DOHH2 (cell line): ENCODE measurements around the gene QRICH2.
"Not testable (repeated sequence)": the region's sequence is repeated elsewhere in the genome, so short reads cannot be mapped to it uniquely, and the experiment has no call there.

Experiments used
- H3F3A ChIP-seq: fragments of 200-600 bp; sonication (generic), shearing (Covaris generic); 2 replicates; pipeline ENCODE4 v1.6.0; 2016; ENCODE audit warnings: antibody characterized with exemption, mild to moderate bottlenecking; ENCODE audit not compliant: control insufficient read depth, insufficient read depth
- H3K27ac ChIP-seq: fragments of 200-600 bp; sonication (generic); 2 replicates; pipeline ENCODE4 v1.5.1; 2014; ENCODE audit warnings: low read depth, mild to moderate bottlenecking, low read length, moderate library complexity
- H3K27me3 ChIP-seq: fragments of 200-600 bp; sonication (generic); 2 replicates; pipeline ENCODE4 v1.6.1; 2014; ENCODE audit warnings: mild to moderate bottlenecking, low read length, mixed read lengths; ENCODE audit not compliant: control insufficient read depth
- H3K36me3 ChIP-seq: fragments of 200-600 bp; sonication (generic); 2 replicates; pipeline ENCODE4 v1.6.1; 2014; ENCODE audit warnings: mild to moderate bottlenecking, low read length, moderate library complexity, mixed read lengths; ENCODE audit not compliant: control insufficient read depth
- H3K4me1 ChIP-seq: fragments of 200-600 bp; sonication (generic); 2 replicates; pipeline ENCODE4 v1.6.1; 2014; ENCODE audit warnings: mild to moderate bottlenecking, low read length, mixed read lengths; ENCODE audit not compliant: control insufficient read depth
- H3K4me2 ChIP-seq: fragments of 200-600 bp; sonication (generic); 2 replicates; pipeline ENCODE4 v1.6.0; 2014; ENCODE audit warnings: mild to moderate bottlenecking, low read length, moderate library complexity
- H3K4me3 ChIP-seq: fragments of 200-600 bp; sonication (generic); 2 replicates; pipeline ENCODE4 v1.5.1; 2014; ENCODE audit warnings: mild to moderate bottlenecking, low read length, mixed read lengths
- H3K79me2 ChIP-seq: fragments of 200-600 bp; sonication (generic); 2 replicates; pipeline ENCODE4 v1.6.1; 2014; ENCODE audit warnings: mild to moderate bottlenecking, low read length, mixed read lengths; ENCODE audit not compliant: control insufficient read depth
- H3K9me2 ChIP-seq: fragments of 200-600 bp; sonication (generic); replicated peaks from 2 replicates; pipeline ENCODE4 v1.6.1; 2014; ENCODE audit warnings: mild to moderate bottlenecking, low read length, mixed read lengths; ENCODE audit not compliant: control insufficient read depth
- H3K9me3 ChIP-seq: fragments of 200-600 bp; sonication (generic); 2 replicates; pipeline ENCODE4 v1.6.1; 2014; ENCODE audit warnings: antibody characterized with exemption, low read length, mixed read lengths; ENCODE audit not compliant: control insufficient read depth, insufficient read depth
- H4K20me1 ChIP-seq: fragments of 200-600 bp; sonication (generic); 2 replicates; pipeline ENCODE4 v1.6.0; 2014; ENCODE audit warnings: low read depth, mild to moderate bottlenecking, antibody characterized with exemption, low read length, moderate library complexity; ENCODE audit not compliant: control insufficient read depth, insufficient read depth
- CTCF ChIP-seq: fragments of 200-600 bp; sonication (generic); IDR thresholded peaks from one replicate; pipeline ENCODE4 v1.5.1; 2014; ENCODE audit warnings: antibody characterized with exemption, mild to moderate bottlenecking, low read depth, low read length; ENCODE audit not compliant: poor library complexity, severe bottlenecking
- EZH2phosphoT487 ChIP-seq: fragments of 200-600 bp; sonication (generic); IDR thresholded peaks from 2 replicates; pipeline ENCODE4 v1.6.1; 2017; ENCODE audit warnings: borderline replicate concordance, mild to moderate bottlenecking, antibody characterized with exemption, low read length, moderate library complexity, mixed read lengths

The QRICH2 gene

GRCh38 chr17:76233588-76234353 is 74.3 kb downstream of the QRICH2 start:
- H3K79me2 ChIP-seq: no peaks in the 10 kb centered on the region
- no peak overlapping the region for H3K27ac ChIP-seq
- no peaks in the 10 kb centered on the region for H3K4me1 ChIP-seq
- H4K20me1 ChIP-seq: no peaks in the 10 kb centered on the region
- H3K4me2 ChIP-seq: no peak overlapping the region
- H3K36me3 ChIP-seq: no peaks in the 10 kb centered on the region
- peaks cover 33% of the 10 kb centered on the region for H3K27me3 ChIP-seq
- no peaks in the 10 kb centered on the region for H3F3A ChIP-seq
- H3K9me2 ChIP-seq: no peaks in the 10 kb centered on the region
- H3K4me3 ChIP-seq: no peak overlapping the region
- TF ChIP-seq EZH2phosphoT487 (no peak), CTCF (no peak)
- no peaks in the 10 kb centered on the region for H3K9me3 ChIP-seq

- TF ChIP-seq CTCF (no peak), EZH2phosphoT487 (no peak)
- Histone ChIP-seq H4K20me1 (no peaks in the 10 kb centered on the region), H3K4me1 (no peaks in the 10 kb centered on the region), H3K36me3 (no peaks in the 10 kb centered on the region), H3K4me2 (no peak overlapping the region), H3K9me2 (no peaks in the 10 kb centered on the region), H3K4me3 (no peak overlapping the region), H3K9me3 (no peaks in the 10 kb centered on the region), H3K79me2 (no peaks in the 10 kb centered on the region), H3F3A (no peaks in the 10 kb centered on the region), H3K27ac (no peak overlapping the region), H3K27me3 (peaks cover 25% of the 10 kb centered on the region)
Measured at GRCh38 chr17:76232342-76232741, 75.7 kb downstream of the QRICH2 start.

GRCh38 chr17:76226749-76227148 is 81.3 kb downstream of the QRICH2 start:
- H3K36me3 ChIP-seq, H3K4me2 ChIP-seq, H3K4me1 ChIP-seq, H3K27ac ChIP-seq, H3K4me3 ChIP-seq, H3K9me2 ChIP-seq, H4K20me1 ChIP-seq, H3K79me2 ChIP-seq, H3K9me3 ChIP-seq, H3F3A ChIP-seq: not testable (repeated sequence)
- H3K27me3 ChIP-seq: peaks cover 13% of the 10 kb centered on the region

- not testable (repeated sequence) for H3K4me3 ChIP-seq, H3K36me3 ChIP-seq, H3F3A ChIP-seq, H3K9me3 ChIP-seq, H3K4me1 ChIP-seq, H3K27ac ChIP-seq, H4K20me1 ChIP-seq, H3K79me2 ChIP-seq, H3K9me2 ChIP-seq, H3K4me2 ChIP-seq
- peaks cover 13% of the 10 kb centered on the region for H3K27me3 ChIP-seq
Measured at GRCh38 chr17:76225373-76226086, 82.5 kb downstream of the QRICH2 start.
